Mesothelial cell of epicardium (in vitro differentiated cells): ENCODE results near the gene ELMOD3. TPM values are rescaled to one million over a fixed set of nuclear protein-coding genes. Genes with fewer than 3 reads are reported as not detected.

Source experiments
- DNase-seq, 2 experiments: peaks; one replicate each; pipeline ENCODE4 v3.0.0; 2021; ENCODE audit warnings: low spot score in 2 of 2; ENCODE audit not compliant: unreplicated experiment in 2 of 2
- H3K27ac Mint-ChIP-seq: 2 replicates; pipeline ENCODE4 v1.8.0; 2021; ENCODE audit warnings: mixed read lengths
- H3K27me3 Mint-ChIP-seq: 2 replicates; pipeline ENCODE4 v1.8.0; 2021; ENCODE audit warnings: low read depth, mixed read lengths
- H3K36me3 Mint-ChIP-seq: 2 replicates; pipeline ENCODE4 v1.8.0; 2021; ENCODE audit warnings: mixed read lengths
- H3K4me1 Mint-ChIP-seq: 2 replicates; pipeline ENCODE4 v1.8.0; 2021; ENCODE audit warnings: mixed read lengths
- H3K4me3 Mint-ChIP-seq: 2 replicates; pipeline ENCODE4 v1.8.0; 2021; ENCODE audit warnings: mild to moderate bottlenecking, moderate library complexity, mixed read lengths
- H3K9me3 Mint-ChIP-seq: 2 replicates; pipeline ENCODE4 v1.8.0; 2021; ENCODE audit warnings: mixed read lengths
- CTCF ChIP-seq: fragments of 200-600 bp; sonication (generic); IDR thresholded peaks from one replicate; pipeline ENCODE4 v1.5.0; 2021; ENCODE audit warnings: antibody characterized with exemption; ENCODE audit not compliant: unreplicated experiment
- total RNA-seq: library from RNA; stranded (reverse); gene quantifications from 3 replicates; pipeline ENCODE4 v1.2.1, GENCODE V29; 2021

Gene ELMOD3
- total RNA-seq, 1 donor from 2014 or later: 24.5 TPM

GRCh38 chr2:85439986-85440385, 85.4 kb downstream of the ELMOD3 start:
- H3K4me1 Mint-ChIP-seq: peaks cover 28% of the 10 kb centered on the region
- no peak overlapping the region for H3K4me3 Mint-ChIP-seq
- H3K36me3 Mint-ChIP-seq: no peaks in the 10 kb centered on the region
- H3K9me3 Mint-ChIP-seq: no peaks in the 10 kb centered on the region
- H3K27ac Mint-ChIP-seq: no peak overlapping the region
- no peak for TF ChIP-seq CTCF
- DNase-seq: no peak
- no peaks in the 10 kb centered on the region for H3K27me3 Mint-ChIP-seq

- Mint-ChIP-seq H3K36me3 (no peaks in the 10 kb centered on the region), H3K27ac (no peak overlapping the region), H3K9me3 (no peaks in the 10 kb centered on the region), H3K4me3 (no peak overlapping the region), H3K4me1 (peaks cover 28% of the 10 kb centered on the region), H3K27me3 (no peaks in the 10 kb centered on the region)
- DNase-seq: no peak
- no peak for TF ChIP-seq CTCF
Observed at GRCh38 chr2:85440729-85441128, 86.2 kb downstream of the ELMOD3 start.

Other genes starting within 250 kb of the ELMOD3 start
- 44.4 to 48.3 TPM (median 45.7 TPM) in 3 replicates for gene TCF7L1, start 221.4 kb upstream of the ELMOD3 start, total RNA-seq
- gene TGOLN2, start 26.8 kb upstream of the ELMOD3 start, total RNA-seq: 59.0 to 62.5 TPM (median 59.2 TPM) in 3 replicates
- 21.5 to 27.4 TPM (median 23.4 TPM) in 3 replicates for gene RETSAT, start 241 bp upstream of the ELMOD3 start, total RNA-seq
- gene CAPG, start 55.6 kb downstream of the ELMOD3 start, total RNA-seq: 86.3 to 92.4 TPM (median 89.2 TPM) in 3 replicates
- gene SH2D6, start 63.9 kb downstream of the ELMOD3 start, total RNA-seq: 0.35 to 0.79 TPM (median 0.38 TPM) in 3 replicates
- gene MAT2A, start 184.4 kb downstream of the ELMOD3 start, total RNA-seq: 263 to 274 TPM (median 271 TPM) in 3 replicates
- gene GGCX, start 206.7 kb downstream of the ELMOD3 start, total RNA-seq: 57.4 to 58.2 TPM (median 57.7 TPM) in 3 replicates
- gene VAMP8, start 222.8 kb downstream of the ELMOD3 start, total RNA-seq: 51.0 to 55.7 TPM (median 55.5 TPM) in 3 replicates
- 2.5 to 3.7 TPM (median 3.4 TPM) in 3 replicates for gene VAMP5, start 229.7 kb downstream of the ELMOD3 start, total RNA-seq
- 76.6 to 87.4 TPM (median 82.8 TPM) in 3 replicates for gene RNF181, start 241.0 kb downstream of the ELMOD3 start, total RNA-seq
- gene TMEM150A, start 247.9 kb downstream of the ELMOD3 start, total RNA-seq: 13.5 to 15.2 TPM (median 14.4 TPM) in 3 replicates